GM15510 (cell line): ENCODE data around the gene PXYLP1.

Experiments used
- POLR2A ChIP-seq: IDR thresholded peaks from 3 replicates; pipeline ENCODE4 v1.6.1; 2011; ENCODE audit warnings: borderline replicate concordance; ENCODE audit not compliant: insufficient read length; ENCODE audit errors: extremely low read depth

Gene PXYLP1

DNA sequence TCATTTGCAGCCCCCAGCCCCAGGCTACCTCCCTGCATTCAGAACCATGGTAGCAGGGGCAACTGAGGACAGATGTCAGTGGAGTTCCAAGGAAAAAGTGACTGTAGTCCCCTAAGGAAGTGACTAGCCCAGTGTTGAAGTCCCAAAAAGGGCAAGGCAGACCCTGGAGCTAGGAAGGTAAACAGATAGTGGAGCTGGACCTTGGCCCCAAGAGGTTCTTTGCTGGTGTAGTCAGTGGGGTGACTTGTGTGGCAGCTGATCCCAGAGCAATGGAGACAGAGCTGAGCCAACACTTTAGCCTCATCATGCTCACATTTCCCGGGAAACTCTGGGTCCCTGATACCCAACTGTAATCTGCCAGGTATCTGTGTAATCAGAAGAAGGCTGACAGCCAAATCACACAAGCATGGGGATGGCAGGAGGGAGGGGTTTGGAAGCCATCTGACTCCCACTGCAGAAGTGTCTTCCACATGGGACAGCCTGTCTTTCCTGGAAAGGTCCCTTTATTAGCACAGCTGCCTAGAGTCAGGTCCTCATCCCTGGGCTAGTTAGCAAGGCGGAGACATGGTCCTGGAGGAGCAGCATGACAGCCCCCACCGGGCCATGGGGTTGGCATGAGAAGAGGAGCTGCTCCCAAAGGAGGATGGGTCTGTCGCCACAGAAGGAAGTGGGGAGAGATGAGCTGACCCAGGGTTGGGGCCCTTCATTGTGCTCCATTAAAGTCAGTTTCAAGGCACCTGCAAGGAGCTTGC is 39.8 kb downstream of the PXYLP1 start:
- no peak for TF ChIP-seq POLR2A

DNA sequence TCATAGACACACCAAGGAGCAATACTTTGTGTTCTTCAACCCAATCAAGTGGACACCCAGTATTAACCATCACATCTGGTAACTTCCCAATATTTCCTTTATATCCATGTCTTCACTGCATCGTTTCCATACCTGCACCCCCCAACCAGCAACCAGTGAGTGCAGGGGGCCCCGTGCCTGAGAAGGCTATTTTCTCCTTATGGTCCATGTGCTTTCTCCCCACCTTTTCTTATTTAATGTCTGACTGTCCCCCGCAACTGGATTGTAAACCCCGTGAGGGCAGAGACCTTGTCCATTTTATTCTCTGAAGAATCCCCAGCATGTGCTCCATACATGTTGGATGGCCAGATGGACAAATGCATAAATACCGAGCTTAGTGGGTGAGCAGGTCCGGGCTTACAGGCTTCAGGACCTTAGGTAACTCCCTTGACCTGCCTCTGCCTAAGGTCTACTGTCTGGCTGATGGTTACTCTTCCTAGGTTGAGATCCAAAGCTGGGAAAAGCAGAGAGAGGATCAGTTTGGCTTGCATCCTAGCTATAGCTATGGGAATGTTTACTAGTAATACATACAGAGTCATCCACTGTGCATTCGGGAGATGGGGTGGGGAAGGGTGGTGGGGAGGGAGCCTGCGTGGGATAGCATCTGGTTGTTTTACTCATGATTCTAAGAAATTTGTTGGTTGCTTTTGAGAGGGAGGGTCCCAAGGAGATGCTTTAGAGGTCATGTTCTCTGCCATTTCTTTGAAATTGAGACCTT is 41.5 kb downstream of the PXYLP1 start:
- no peak for TF ChIP-seq POLR2A

DNA sequence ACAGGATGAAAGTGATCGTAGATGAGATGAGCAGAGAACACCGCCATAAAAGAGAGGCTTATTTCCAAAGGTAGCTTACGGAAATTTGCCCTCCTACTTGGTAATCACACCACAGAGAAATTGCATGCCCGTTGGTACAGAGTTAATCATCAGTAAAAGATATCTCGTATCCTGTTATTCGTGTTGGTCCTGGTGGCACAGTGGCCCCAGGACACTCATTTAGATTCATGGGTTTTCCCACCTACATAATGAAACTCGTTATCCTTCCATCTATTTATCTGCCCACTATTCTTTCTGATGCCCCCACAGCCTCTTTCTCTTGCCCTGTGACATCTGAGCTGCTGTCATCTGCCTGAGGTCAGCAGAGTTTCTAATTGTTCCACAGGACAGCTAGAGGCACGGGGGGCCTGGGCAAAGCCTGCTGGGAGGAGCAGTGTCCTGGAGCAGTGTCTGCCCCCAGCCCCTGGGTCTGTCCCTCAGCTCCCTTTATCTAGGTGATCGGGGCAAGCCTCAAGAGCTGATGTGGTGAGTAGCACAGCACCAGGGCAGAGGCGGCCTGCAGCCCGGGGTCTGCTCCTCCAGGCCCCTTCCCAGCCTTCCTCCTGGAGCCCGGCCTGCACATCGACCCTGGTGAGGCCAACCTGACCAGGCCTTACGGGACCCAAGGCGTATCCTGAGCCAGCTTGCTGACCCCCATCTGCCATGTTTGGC is 42.2 kb downstream of the PXYLP1 start:
- TF ChIP-seq POLR2A = no peak

DNA sequence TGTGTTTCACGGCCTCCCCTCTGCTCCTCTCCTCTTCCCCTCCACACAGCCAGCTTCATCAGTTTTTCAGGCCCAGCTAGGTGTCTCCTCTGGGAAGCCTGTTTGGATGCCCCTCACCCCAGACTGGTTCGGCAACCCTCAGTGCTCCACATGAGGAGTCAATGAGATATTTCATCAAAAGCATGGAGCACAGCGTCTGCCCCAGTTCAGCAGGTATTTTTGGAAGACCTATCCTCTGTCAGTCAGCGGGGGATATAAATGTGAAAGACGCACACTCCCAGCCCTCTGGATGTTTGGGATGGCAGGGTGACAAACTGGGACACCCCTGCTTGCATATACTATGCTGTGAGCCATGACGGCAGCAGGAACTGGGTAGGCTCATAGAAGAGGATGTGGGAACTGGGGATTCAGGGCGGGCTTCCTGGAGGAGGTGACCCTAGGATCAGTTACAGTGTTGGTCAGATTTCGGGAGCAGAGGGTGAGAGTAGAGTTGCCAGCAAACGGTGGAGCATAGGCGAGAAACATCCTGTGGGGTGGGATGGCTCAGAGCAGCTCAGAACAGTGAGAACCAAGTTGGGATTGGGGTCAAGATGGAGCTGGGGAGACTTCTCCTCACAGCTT is 42.9 kb downstream of the PXYLP1 start:
- no peak for TF ChIP-seq POLR2A

DNA sequence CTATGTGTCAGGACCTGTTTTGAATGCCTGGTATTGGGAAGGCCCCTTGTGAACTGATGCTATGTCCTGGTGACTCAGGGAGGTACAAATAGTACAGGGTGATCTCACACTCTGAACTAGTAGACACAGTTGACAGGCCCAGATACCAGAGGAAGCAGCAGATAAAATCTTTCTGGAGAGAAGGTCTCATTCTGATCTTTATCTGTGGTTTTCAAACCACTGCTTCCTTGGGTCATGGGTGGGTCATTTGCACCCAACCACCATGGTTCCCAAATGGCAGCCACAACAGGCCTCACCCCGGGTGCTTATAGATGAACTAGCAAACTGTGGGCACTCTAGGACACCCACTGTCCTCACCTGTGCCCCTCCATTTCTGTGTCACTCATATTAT is 43.4 kb downstream of the PXYLP1 start:
- TF ChIP-seq POLR2A = no peak

DNA sequence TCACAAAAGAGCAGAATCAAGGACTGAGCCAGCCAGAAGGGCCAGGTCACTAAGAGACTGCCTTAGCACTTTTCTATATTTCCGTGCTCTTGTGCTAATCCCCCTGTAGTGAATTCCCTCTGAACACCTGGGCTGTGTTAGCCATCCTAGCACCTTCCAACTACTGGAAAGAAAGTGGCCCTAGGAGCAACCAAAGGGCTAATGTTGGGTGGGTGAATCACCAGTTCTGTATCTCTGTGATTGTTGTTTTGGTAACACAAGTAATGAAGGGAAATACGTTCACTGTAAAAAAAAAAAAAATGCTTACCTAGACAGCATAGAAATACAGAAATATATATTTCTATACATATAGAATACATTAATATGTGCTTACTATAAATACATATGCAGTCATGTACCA is 43.9 kb downstream of the PXYLP1 start:
- TF ChIP-seq POLR2A = no peak

DNA sequence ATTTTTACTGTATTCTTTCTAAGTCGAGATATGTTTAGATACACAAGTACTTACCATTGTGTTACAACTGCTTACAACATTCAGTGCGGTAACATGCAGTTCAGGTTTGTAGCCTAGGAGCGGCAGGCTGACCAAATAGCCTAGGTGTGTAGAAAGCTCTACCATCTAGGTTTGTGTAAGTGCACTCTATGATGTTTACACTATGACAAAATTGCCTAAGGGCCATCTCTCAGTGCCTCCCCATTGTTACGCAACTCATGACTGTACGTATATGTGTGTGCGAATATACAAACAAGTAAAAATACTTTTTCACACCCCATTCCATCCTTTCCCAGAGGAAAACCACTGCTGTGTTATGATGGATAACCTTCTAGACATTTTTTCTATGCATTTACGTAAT is 44.3 kb downstream of the PXYLP1 start:
- no peak for TF ChIP-seq POLR2A

DNA sequence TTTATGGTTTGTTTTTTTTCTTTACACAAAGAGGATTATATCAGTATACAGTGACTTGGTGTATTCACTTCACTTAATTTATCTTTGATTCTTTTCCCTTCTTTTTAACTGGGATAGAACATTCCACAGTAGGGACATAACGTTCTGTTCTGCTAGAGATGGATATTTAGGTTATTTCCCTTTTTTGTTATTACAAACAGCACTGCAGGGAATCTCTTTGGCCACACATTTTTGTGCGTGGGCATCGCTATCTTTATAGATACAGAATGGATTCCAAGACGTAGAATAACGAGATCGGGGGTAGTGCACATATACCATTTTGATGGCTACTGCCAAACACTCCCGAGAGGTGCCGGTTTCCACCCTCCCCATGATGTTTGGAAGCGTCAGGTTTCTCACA is 44.8 kb downstream of the PXYLP1 start:
- no peak for TF ChIP-seq POLR2A

DNA sequence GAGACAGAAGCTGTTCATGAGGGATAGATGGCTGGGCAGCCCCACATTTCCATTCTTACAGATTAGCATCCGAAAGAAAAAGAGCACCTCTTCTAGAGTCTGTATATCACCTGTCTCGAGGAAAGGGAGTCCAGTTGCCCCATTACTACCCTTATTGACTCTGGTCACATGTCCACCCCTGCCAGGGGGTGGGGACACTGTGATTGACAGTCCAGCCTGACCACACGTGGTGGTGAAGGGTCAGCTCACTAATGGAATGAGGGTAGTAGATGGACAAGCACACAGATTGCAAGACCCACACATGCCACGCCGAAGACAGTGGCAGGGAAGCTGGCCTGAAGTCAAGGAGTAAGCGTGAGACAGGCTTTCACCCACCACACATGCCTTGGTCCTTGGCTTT is 45.8 kb downstream of the PXYLP1 start:
- TF ChIP-seq POLR2A = no peak

DNA sequence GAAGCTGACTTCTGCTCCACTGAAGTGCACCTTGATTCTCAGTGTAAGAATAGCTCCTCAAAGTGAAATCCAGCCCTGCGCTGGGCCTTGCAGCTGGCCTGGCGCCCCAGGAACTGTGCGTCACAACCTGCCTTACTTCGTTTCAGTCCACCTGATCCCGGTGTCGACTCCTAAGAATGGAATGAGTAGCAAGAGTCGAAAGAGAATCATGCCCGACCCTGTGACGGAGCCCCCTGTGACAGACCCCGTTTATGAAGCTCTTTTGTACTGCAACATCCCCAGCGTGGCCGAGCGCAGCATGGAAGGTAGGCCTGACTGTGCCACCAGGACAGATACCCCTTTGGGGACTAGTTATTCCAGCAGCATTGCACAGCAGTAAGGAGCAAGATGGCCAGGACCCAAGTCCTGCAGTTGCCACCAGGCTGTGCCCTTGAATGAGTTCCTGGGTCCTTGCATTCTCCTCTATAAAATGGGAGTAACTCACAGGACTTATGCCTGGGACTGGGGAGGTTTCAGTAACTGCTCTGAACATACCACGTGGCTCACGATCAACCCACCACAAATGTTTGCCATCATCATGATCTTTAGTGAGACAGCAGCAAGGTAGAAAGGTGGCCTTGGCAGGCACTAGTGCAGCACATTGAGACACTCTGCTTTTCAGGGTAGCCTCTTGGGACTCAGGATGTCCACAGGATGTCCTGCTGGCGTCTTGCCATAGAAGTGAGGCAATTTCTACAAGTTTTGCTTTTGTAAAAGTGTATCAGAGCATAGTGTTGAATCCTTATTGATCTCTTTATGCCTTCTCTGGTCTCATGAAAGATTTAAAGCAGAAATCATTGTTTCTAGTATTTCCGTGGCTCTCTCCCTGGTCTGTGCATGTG is 46.8 kb downstream of the PXYLP1 start:
- no peak for TF ChIP-seq POLR2A

DNA sequence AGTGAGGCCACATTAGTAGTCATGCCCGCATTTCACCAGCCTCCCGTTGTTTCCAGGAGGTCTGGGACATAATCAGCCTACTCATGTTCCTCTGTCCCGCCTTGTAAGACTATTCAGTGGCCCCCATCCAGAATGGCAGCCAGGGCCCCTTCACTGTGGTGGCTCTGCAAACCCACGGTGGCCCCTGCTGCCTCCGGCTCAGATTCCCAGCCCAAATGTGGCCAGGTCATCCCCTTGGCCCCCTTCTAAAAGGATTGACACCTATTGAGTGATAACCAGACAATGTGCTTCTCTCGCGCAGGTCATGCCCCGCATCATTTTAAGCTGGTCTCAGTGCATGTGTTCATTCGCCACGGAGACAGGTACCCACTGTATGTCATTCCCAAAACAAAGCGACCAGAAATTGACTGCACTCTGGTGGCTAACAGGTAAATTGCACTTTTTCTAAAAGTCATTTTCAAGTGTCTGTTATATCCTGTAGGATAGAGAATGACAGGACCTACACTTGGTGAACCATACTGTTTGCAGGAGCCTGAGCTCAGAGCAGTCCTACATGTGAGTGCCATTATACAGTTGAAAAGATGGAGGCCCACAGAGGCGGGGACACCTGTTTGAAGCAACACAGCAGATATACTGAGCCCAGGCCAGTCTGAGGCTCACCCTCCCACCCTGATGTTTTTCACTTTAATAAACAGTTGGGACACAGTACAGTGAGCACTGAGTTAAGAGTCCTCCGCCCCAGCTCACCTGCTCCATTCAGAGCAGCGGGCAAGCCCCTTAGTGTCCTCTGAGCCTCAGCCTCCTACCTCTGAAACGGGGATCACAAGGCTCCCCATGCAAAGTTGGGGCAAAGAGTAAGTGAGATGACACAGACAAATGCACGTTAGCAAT is 47.7 kb downstream of the PXYLP1 start:
- no peak for TF ChIP-seq POLR2A

DNA sequence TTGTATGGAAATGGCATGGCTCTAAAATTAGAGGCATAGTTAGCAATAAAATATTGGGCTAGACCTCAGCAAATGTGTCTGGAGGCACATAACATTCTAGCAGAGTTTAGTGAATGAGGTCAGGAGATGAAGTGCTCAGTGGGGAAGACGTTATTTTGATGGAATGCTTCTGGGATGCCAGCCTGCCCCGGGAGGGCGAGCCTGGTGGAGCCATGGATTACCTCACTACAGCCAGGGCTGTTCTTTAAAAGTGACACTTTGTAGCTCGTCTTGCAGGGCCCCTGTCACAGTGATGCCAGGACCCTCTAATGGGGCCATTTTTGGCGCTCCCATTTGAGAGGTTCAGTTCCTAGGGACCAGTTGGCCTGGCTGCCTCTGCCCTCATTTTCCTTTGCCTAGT is 48.5 kb downstream of the PXYLP1 start:
- TF ChIP-seq POLR2A = no peak

DNA sequence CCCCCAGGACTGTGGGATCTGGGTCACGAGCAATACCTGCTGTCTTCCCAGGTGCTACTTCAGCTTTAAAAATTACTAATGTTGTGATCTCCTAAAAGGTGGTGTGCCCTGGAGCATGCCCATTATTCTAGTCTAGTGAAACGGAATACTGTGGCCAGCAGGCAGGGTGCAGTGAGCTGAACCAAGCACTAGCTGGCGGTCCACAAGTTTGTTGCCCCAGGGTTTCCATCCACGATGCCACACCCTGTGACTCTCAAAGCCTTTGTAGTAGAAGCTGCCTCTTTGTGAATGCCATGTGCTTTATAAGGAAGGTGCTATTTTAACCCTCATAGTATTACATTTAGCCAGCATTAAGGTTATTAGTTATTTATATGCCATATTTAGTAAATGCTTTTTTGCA is 49.1 kb downstream of the PXYLP1 start:
- no peak for TF ChIP-seq POLR2A
